ENCODE results near the gene DTYMK. TPM values are rescaled to one million over a fixed set of nuclear protein-coding genes. Genes with fewer than 3 reads are reported as not detected.

Gene DTYMK
- total and polyA plus RNA-seq, 2 of the 8 experiments (the other 6 are each of a cell fraction or from before 2014, with no cell fraction given), result 58.3 to 69.9 TPM

DNA sequence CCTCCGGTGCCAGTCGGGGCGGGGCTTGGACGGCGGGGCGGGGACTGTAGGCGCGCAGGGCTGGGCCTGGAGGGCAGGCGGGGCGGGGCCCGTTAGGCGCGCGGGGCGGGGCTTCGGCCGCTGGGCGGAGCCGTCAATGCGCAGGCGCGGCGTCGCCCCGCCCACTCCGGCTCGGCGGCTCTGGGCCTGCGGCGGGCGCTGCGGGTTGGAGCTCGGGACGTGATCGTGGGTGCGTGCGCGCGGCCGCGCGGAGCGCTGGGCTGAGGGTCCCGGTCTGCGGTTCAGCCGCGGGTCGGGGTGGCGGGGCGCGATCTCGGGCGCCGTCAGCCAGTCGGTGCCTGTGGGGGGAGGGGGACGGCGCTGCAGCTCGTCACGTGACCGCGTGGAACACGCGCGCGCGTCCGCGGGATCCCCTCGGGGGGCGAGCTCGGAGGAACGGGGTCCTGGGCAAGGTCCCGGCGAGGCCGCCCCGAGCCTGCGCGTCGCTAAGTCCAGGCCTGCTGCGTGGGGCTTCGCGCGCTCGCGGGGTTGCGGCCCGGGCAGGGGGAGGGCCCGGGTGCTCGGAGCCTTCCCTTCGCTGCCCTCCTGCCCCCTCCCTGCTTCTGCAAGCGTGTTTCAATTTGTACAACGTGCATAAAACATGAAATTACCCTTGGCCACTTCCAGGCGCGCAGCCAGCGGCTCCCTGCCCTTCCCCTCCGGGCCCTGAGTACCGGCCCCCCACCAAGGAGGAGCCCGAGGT lies 48.0 kb upstream of the DTYMK start, which contains the start of gene D2HGDH:
Gene D2HGDH, plus strand, starts transcription at position 164 of the 742 bp plus-strand sequence. CDS start 595 bp downstream, outside the sequence.
- 0 out of 2 replicates have a peak within 1 kb of the TSS, but pooled peaks have one; percentile 61 for H2AFZ ChIP-seq (ENCODE audit: low read length)
- H3K27ac ChIP-seq (ENCODE audit: low read depth, low read length), result peak within 1 kb of the TSS; percentile 20; the same call in 1 of the 2 replicates
- peak within 1 kb of the TSS in 3 of 4 experiments; percentile 8 to 32 (median 30); a peak in 4 of 7 replicates for H3K9ac ChIP-seq (replicated peaks in 1 of 4; ENCODE audit: extremely low read depth in 1 of 4, low read depth in 3 of 4, low read length in 3 of 4)
- H2BK120ac ChIP-seq (replicated peaks; ENCODE audit: low read depth, low read length), result no peak within 1 kb of the TSS
- H3K36me3 ChIP-seq (ENCODE audit: control insufficient read depth in 2 of 4, insufficient read depth in 4 of 4, low read length in 3 of 4), result no peaks in the 10 kb centered on the region
- WGBS, 2 experiments (ENCODE audit: extremely low coverage in 1 of 2, insufficient coverage in 1 of 2, insufficient read length in 1 of 2, insufficient replicate concordance in 2 of 2, low coverage in 1 of 2, low lambda C conversion rate in 2 of 2, missing lambda C conversion rate in 1 of 2), result 0% methylated on average over 28 of the region's 98 CpGs; no CpG with 5 or more reads in 1 of the 2 experiments
- peaks cover 1 to 5% of the 10 kb centered on the region in 2 experiments for H4K20me1 ChIP-seq (replicated peaks in 1 of 2; ENCODE audit: control insufficient read depth in 1 of 2, insufficient read depth in 2 of 2, low read length in 2 of 2)
- H3K56ac ChIP-seq (replicated peaks; ENCODE audit: insufficient read length, low read depth, low read length), result no peak within 1 kb of the TSS
- H4K91ac ChIP-seq (replicated peaks; ENCODE audit: insufficient read length, low read length), result peak within 1 kb of the TSS; percentile 80
- H3K4me2 ChIP-seq (ENCODE audit: insufficient read depth in 1 of 2, low read depth in 2 of 2, low read length in 2 of 2), result peak within 1 kb of the TSS; percentile 73 to 94
- H4K8ac ChIP-seq (ENCODE audit: extremely low read depth, insufficient read depth, low read length), result peak within 1 kb of the TSS; percentile 93
- H2BK12ac ChIP-seq (ENCODE audit: low read depth, low read length), result no peak within 1 kb of the TSS
- ChIA-PET CTCF (ENCODE audit: partially characterized antibody) (interaction anchor here (0.8 to 4.0 kb wide), 12 partner anchors 10 to 196 kb away, joined by 3 to 28 read pairs (median 4); partner anchors contain the start of genes DTYMK and ING5), POLR2A (ENCODE audit: partially characterized antibody) (interaction anchor here (0.6 to 10.7 kb wide), 8 partner anchors 9 to 97 kb away, joined by 3 to 64 read pairs (median 3); partner anchors contain the start of genes ATG4B, ING5 and THAP4)
- H2BK20ac ChIP-seq (ENCODE audit: low read length), result no peak within 1 kb of the TSS
- no peak within 1 kb of the TSS for H3K14ac ChIP-seq (ENCODE audit: insufficient read length)
- H3K23ac ChIP-seq (ENCODE audit: insufficient read length), result no peak within 1 kb of the TSS
- H3K4ac ChIP-seq (replicated peaks; ENCODE audit: insufficient read length, low read depth, low read length), result peak within 1 kb of the TSS; percentile 13
- H3K18ac ChIP-seq (ENCODE audit: extremely low read depth, low read length), result peak within 1 kb of the TSS; percentile 96
- H3K79me1 ChIP-seq (ENCODE audit: low read depth, low read length), result peaks cover 2% of the 10 kb centered on the region; the same call in 1 of the 2 replicates
- peaks cover 0 to 4% (median 3%) of the 10 kb centered on the region in 4 experiments; a peak in 4 of 7 replicates for H3K27me3 ChIP-seq (replicated peaks in 1 of 4; ENCODE audit: control insufficient read depth in 3 of 4, extremely low read depth in 1 of 4, insufficient read depth in 3 of 4, low read length in 3 of 4)
- DNase-seq (ENCODE audit: low read depth in 1 of 2, low spot score in 2 of 2), result peak; percentile 50 to 98
- H2BK15ac ChIP-seq (ENCODE audit: low read length), result no peak within 1 kb of the TSS
- H4K5ac ChIP-seq (ENCODE audit: insufficient read length, low read depth, low read length), result no peak within 1 kb of the TSS
- H3K4me1 ChIP-seq (replicated peaks in 1 of 4; ENCODE audit: control insufficient read depth in 3 of 4, insufficient read depth in 4 of 4, low read length in 3 of 4), result peaks cover 0 to 6% (median 0%) of the 10 kb centered on the region in 4 experiments; a peak in 2 of 7 replicates
- H3K9me3 ChIP-seq (ENCODE audit: insufficient read depth in 2 of 2, low read depth in 1 of 2, low read length in 1 of 2), result no peaks in the 10 kb centered on the region
- no peak within 1 kb of the TSS for H2BK5ac ChIP-seq (ENCODE audit: low read depth, low read length)
- FAIRE-seq, result no peak
- peak within 1 kb of the TSS; percentile 70; the same call in 1 of the 2 replicates for H2AK5ac ChIP-seq (ENCODE audit: low read depth, low read length)
- H3K4me3 ChIP-seq (ENCODE audit: extremely low read depth in 1 of 4, insufficient read depth in 2 of 4, low read depth in 3 of 4, low read length in 4 of 4), result peak within 1 kb of the TSS; percentile 71 to 94 (median 78)
- peaks cover 12% of the 10 kb centered on the region; the same call in 1 of the 2 replicates for H3K23me2 ChIP-seq (ENCODE audit: low read depth, low read length)
- no peaks in the 10 kb centered on the region for H3K79me2 ChIP-seq (ENCODE audit: control insufficient read depth in 1 of 2, insufficient read depth in 2 of 2, low read length in 2 of 2)
- peak; percentile 82 to 96; a peak in 3 of 4 replicates for TF ChIP-seq HDAC2 (IDR thresholded peaks at IDR 0.05; ENCODE audit: borderline replicate concordance in 1 of 2, low read depth in 2 of 2, low read length in 2 of 2)
- TF ChIP-seq NRF1 (IDR thresholded peaks at IDR 0.05; ENCODE audit: low read depth, low read length), result peak; percentile 67
- no peak for TF ChIP-seq BRCA1 (IDR thresholded peaks at IDR 0.05; ENCODE audit: low read depth, low read length)
- TF ChIP-seq RBBP5 (IDR thresholded peaks at IDR 0.05; ENCODE audit: borderline replicate concordance, low read depth, low read length), result peak; percentile 55
- TF ChIP-seq, protein P1, sequence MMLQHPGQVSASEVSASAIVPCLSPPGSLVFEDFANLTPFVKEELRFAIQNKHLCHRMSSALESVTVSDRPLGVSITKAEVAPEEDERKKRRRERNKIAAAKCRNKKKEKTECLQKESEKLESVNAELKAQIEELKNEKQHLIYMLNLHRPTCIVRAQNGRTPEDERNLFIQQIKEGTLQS (IDR thresholded peaks at IDR 0.05; ENCODE audit: insufficient read depth, low read depth, low read length), result peak; percentile 19; the same call in 1 of the 2 replicates
- TF ChIP-seq KDM4A (IDR thresholded peaks at IDR 0.05; ENCODE audit: low read depth, low read length, severe bottlenecking), result peak; percentile 74
- peak; percentile 75 for TF ChIP-seq USF2 (IDR thresholded peaks at IDR 0.05; ENCODE audit: low read length)
- TF ChIP-seq RAD21 (IDR thresholded peaks at IDR 0.05 in 1 of 2, conservative IDR thresholded peaks at IDR 0.05 in 1 of 2; ENCODE audit: low read depth in 2 of 2, low read length in 2 of 2), result no peak
